Stimulated activated CD4-positive, alpha-beta T cell treated with anti-CD3 and anti-CD28 coated beads, TNF-alpha, amount 100 ng/mL, for 48 hours (primary cell): ENCODE measurements around the gene TP53INP2.
"Not testable (repeated sequence)": the region's sequence is repeated elsewhere in the genome, so short reads cannot be mapped to it uniquely, and the experiment has no call there.

Source experiments
- DNase-seq, 3 donors: peaks; one replicate each; pipeline ENCODE4 v3.0.0-alpha.2; 2020; ENCODE audit warnings: low read depth in 3 of 3

The TP53INP2 gene

GRCh38 chr20:34720266-34720665 is 16.1 kb downstream of the TP53INP2 start:
- DNase-seq: no peak

- DNase-seq: not testable (repeated sequence)
Measured at GRCh38 chr20:34722560-34722959, 18.4 kb downstream of the TP53INP2 start.

GRCh38 chr20:34724172-34724571 is 20.0 kb downstream of the TP53INP2 start:
- DNase-seq: no peak

GRCh38 chr20:34729416-34729815 is 25.3 kb downstream of the TP53INP2 start:
- DNase-seq: no peak

GRCh38 chr20:34732523-34732922 is 28.4 kb downstream of the TP53INP2 start:
- DNase-seq: no peak

- DNase-seq: no peak
Measured at GRCh38 chr20:34736106-34736735, 32.1 kb downstream of the TP53INP2 start.

- DNase-seq: no peak
Measured at GRCh38 chr20:34743039-34743438, 38.9 kb downstream of the TP53INP2 start.

GRCh38 chr20:34744340-34744739 is 40.2 kb downstream of the TP53INP2 start:
- no peak for DNase-seq

- DNase-seq: no peak
Measured at GRCh38 chr20:34744847-34745246, 40.7 kb downstream of the TP53INP2 start.

- DNase-seq: no peak
Measured at GRCh38 chr20:34746674-34747073, 42.5 kb downstream of the TP53INP2 start.

- DNase-seq: no peak
Measured at GRCh38 chr20:34747479-34747878, 43.3 kb downstream of the TP53INP2 start.

- no peak for DNase-seq
Measured at GRCh38 chr20:34748709-34749108, 44.6 kb downstream of the TP53INP2 start.

- no peak for DNase-seq
Measured at GRCh38 chr20:34750484-34750883, 46.3 kb downstream of the TP53INP2 start.

- no peak for DNase-seq
Measured at GRCh38 chr20:34751453-34751852, 47.3 kb downstream of the TP53INP2 start.

GRCh38 chr20:34753706-34754461 is 49.7 kb downstream of the TP53INP2 start:
- DNase-seq: no peak

- DNase-seq: no peak
Measured at GRCh38 chr20:34754611-34755010, 50.5 kb downstream of the TP53INP2 start.

GRCh38 chr20:34755367-34755766 is 51.2 kb downstream of the TP53INP2 start:
- DNase-seq: no peak

GRCh38 chr20:34762031-34762555 is 57.9 kb downstream of the TP53INP2 start:
- DNase-seq: no peak
